ENCODE data around the gene LHFPL6.

The LHFPL6 gene

GRCh38 chr13:39632994-39633393 is 30.0 kb upstream of the LHFPL6 start:
- TF ChIP-seq CTCF (IDR thresholded peaks at IDR 0.05; ENCODE audit: low read depth, low read length) (no peak), POLR2A (IDR thresholded peaks at IDR 0.05; ENCODE audit: extremely low read depth, insufficient read length) (no peak), MAX (IDR thresholded peaks at IDR 0.05; ENCODE audit: low read depth, low read length) (no peak), MYC (IDR thresholded peaks at IDR 0.05; ENCODE audit: low read depth, low read length) (no peak)

GRCh38 chr13:39631307-39631706 is 28.3 kb upstream of the LHFPL6 start:
- DNase-seq (ENCODE audit: low read depth), result no peak
- H3K4me3 ChIP-seq (ENCODE audit: low read depth, low read length), result no peak overlapping the region
- TF ChIP-seq MAX (IDR thresholded peaks at IDR 0.05; ENCODE audit: low read depth, low read length) (no peak), MYC (IDR thresholded peaks at IDR 0.05; ENCODE audit: low read depth, low read length) (no peak), CTCF (IDR thresholded peaks at IDR 0.05; ENCODE audit: low read depth, low read length) (no peak), POLR2A (IDR thresholded peaks at IDR 0.05; ENCODE audit: extremely low read depth, insufficient read length) (no peak)

More at GRCh38 chr13:39632994-39633393, 30.0 kb upstream of the LHFPL6 start:
- no peak for DNase-seq (ENCODE audit: low read depth)
- H3K4me3 ChIP-seq (ENCODE audit: low read depth, low read length), result no peak overlapping the region

- no peak for DNase-seq (ENCODE audit: low read depth)
These were observed 20.5 kb upstream of the LHFPL6 start for GRCh38 chr13:39623466-39623865.

GRCh38 chr13:39618561-39618960 is 15.6 kb upstream of the LHFPL6 start:
- no peak overlapping the region for H3K4me3 ChIP-seq (ENCODE audit: low read depth, low read length)
- TF ChIP-seq POLR2A (IDR thresholded peaks at IDR 0.05; ENCODE audit: extremely low read depth, insufficient read length) (no peak), MAX (IDR thresholded peaks at IDR 0.05; ENCODE audit: low read depth, low read length) (no peak), CTCF (IDR thresholded peaks at IDR 0.05; ENCODE audit: low read depth, low read length) (no peak)
- DNase-seq (ENCODE audit: low read depth), result no peak

More at GRCh38 chr13:39623466-39623865, 20.5 kb upstream of the LHFPL6 start:
- TF ChIP-seq MYC (IDR thresholded peaks at IDR 0.05; ENCODE audit: low read depth, low read length), result no peak
- TF ChIP-seq MAX (IDR thresholded peaks at IDR 0.05; ENCODE audit: low read depth, low read length), result no peak
- TF ChIP-seq POLR2A (IDR thresholded peaks at IDR 0.05; ENCODE audit: extremely low read depth, insufficient read length), result no peak
- no peak for TF ChIP-seq CTCF (IDR thresholded peaks at IDR 0.05; ENCODE audit: low read depth, low read length)
- H3K4me3 ChIP-seq (ENCODE audit: low read depth, low read length), result no peak overlapping the region

- peak; percentile 83 for DNase-seq (ENCODE audit: low read depth)
- TF ChIP-seq MYC (IDR thresholded peaks at IDR 0.05; ENCODE audit: low read depth, low read length) (0 out of 2 replicates have a peak, but pooled peaks have one; percentile 7), MAX (IDR thresholded peaks at IDR 0.05; ENCODE audit: low read depth, low read length) (no peak), POLR2A (IDR thresholded peaks at IDR 0.05; ENCODE audit: extremely low read depth, insufficient read length) (no peak), CTCF (IDR thresholded peaks at IDR 0.05; ENCODE audit: low read depth, low read length) (peak; percentile 95)
- H3K4me3 ChIP-seq (ENCODE audit: low read depth, low read length), result no peak overlapping the region
These were observed 13.2 kb upstream of the LHFPL6 start for GRCh38 chr13:39616087-39616694.
